GM12878 (cell line): ENCODE results near the gene VCL. TPM values are rescaled to one million over a fixed set of nuclear protein-coding genes. Genes with fewer than 3 reads are reported as not detected.

Experiments used
- ATAC-seq: fragments of 200-7000 bp; cut with Tn5 transposase; 3 replicates; pipeline ENCODE4 v1.9.1; 2020; ENCODE audit warnings: mild to moderate bottlenecking, moderate library complexity
- BruUV-seq: library from RNA; stranded (reverse); fragments of 400-500 nt; replicated peaks from 2 replicates; lab custom pipeline; 2021; lab: Mats Ljungman, UMichigan
- CTCF ChIA-PET: fragments of 300-600 bp; sonication (Branson Sonifier 250); formaldehyde crosslinking; extraction: SDS; loops from one replicate; lab custom pipeline; 2021; ENCODE audit warnings: inconsistent platforms; lab: Yijun Ruan, JAX
- POLR2A ChIA-PET: fragments of 350-600 bp; formaldehyde crosslinking; extraction: SDS; loops from one replicate; lab custom pipeline; 2021; ENCODE audit warnings: inconsistent platforms; lab: Charles Lee
- RAD21 ChIA-PET: fragments of 300-600 bp; sonication (Branson Sonifier 250); formaldehyde crosslinking; loops from one replicate; lab custom pipeline; 2023; ENCODE audit warnings: antibody characterized with exemption; ENCODE audit not compliant: unreplicated experiment; lab: Charles Lee
- SMC1A ChIA-PET: fragments of 300-600 bp; sonication (Branson Sonifier 250); formaldehyde crosslinking; loops from one replicate; lab custom pipeline; 2023; ENCODE audit not compliant: unreplicated experiment, uncharacterized antibody; lab: Charles Lee
- DNase-seq: peaks from one replicate; pipeline ENCODE4 v3.0.0-alpha.2; 2011; ENCODE audit warnings: low read depth, low spot score
- FAIRE-seq: peaks from 3 replicates; lab custom pipeline; 2011; peaks lifted over from hg19 to GRCh38; lab: Jason Lieb, UNC
- H2AFZ ChIP-seq: 2 replicates; pipeline ENCODE4 v1.6.0; 2011; ENCODE audit warnings: low read depth, low read length, control low read depth; ENCODE audit not compliant: control insufficient read depth
- H3K27ac ChIP-seq: 2 replicates; pipeline ENCODE4 v1.5.1; 2011; ENCODE audit warnings: control low read depth; ENCODE audit not compliant: control insufficient read depth, insufficient read depth
- H3K27me3 ChIP-seq, 2 experiments: replicated peaks in 1 of 2; 2 replicates each; pipeline versions ENCODE4 v1.6.0 to v1.6.1; 2011; ENCODE audit warnings: low read length in 1 of 2; ENCODE audit not compliant: control insufficient read depth in 2 of 2, insufficient read depth in 2 of 2
- H3K36me3 ChIP-seq, 2 experiments: 2 replicates each; pipeline ENCODE4 v1.5.1; 2011; ENCODE audit warnings: low read length in 1 of 2; ENCODE audit not compliant: control insufficient read depth in 2 of 2, insufficient read depth in 2 of 2
- H3K4me1 ChIP-seq: 2 replicates; pipeline ENCODE4 v1.6.1; 2011; ENCODE audit warnings: mild to moderate bottlenecking, low read length, moderate library complexity, mixed read lengths; ENCODE audit not compliant: control insufficient read depth, insufficient read depth
- H3K4me2 ChIP-seq: 2 replicates; pipeline ENCODE4 v1.6.0; 2011; ENCODE audit warnings: control low read depth; ENCODE audit not compliant: control insufficient read depth, insufficient read depth
- H3K4me3 ChIP-seq: fragments of 200-600 bp; sonication (generic); 2 replicates; pipeline ENCODE4 v1.5.1; 2016
- H3K79me2 ChIP-seq: 2 replicates; pipeline ENCODE4 v1.6.0; 2011; ENCODE audit warnings: low read length; ENCODE audit not compliant: control insufficient read depth, insufficient read depth
- H3K9ac ChIP-seq: 2 replicates; pipeline ENCODE4 v1.8.0; 2011; ENCODE audit warnings: low read length, control low read depth, mixed read lengths; ENCODE audit not compliant: control insufficient read depth, insufficient read depth
- H3K9me3 ChIP-seq: replicated peaks from 3 replicates; pipeline ENCODE4 v1.5.1; 2011; ENCODE audit warnings: mild to moderate bottlenecking, low read length; ENCODE audit not compliant: control insufficient read depth, insufficient read depth
- H4K20me1 ChIP-seq: 2 replicates; pipeline ENCODE4 v1.6.0; 2011; ENCODE audit not compliant: control insufficient read depth, insufficient read depth
- CBX3 ChIP-seq: fragments of 200-600 bp; sonication (generic); IDR thresholded peaks from 2 replicates; pipeline ENCODE4 v1.6.1; 2016; ENCODE audit warnings: low read depth, borderline replicate concordance
- CEBPB ChIP-seq, 2 experiments: fragments of 150-350 bp in 1 of 2; IDR thresholded peaks; 2 replicates each; pipeline ENCODE4 v1.6.1; 2012 to 2014; ENCODE audit warnings: low read depth in 2 of 2, low read length in 2 of 2, borderline replicate concordance in 1 of 2, inconsistent platforms in 1 of 2
- EED ChIP-seq: sonication (generic); IDR thresholded peaks from 2 replicates; pipeline ENCODE4 v1.6.1; 2016; ENCODE audit warnings: antibody characterized with exemption, low read depth
- EP300 ChIP-seq, 2 experiments: fragments of 150-350 bp in 1 of 2; IDR thresholded peaks; 2 replicates each; pipeline ENCODE4 v1.6.1; 2011 to 2012; ENCODE audit warnings: low read depth in 2 of 2, low read length in 2 of 2, borderline replicate concordance in 1 of 2, improper control_type of control experiment in 1 of 2, inconsistent platforms in 1 of 2; ENCODE audit not compliant: control insufficient read depth in 1 of 2
- ESRRA ChIP-seq: IDR thresholded peaks from 2 replicates; pipeline ENCODE4 v1.6.1; 2012; ENCODE audit warnings: mild to moderate bottlenecking, low read length, improper control_type of control experiment
- EZH2 ChIP-seq: IDR thresholded peaks from 2 replicates; pipeline ENCODE4 v1.6.1; 2012; ENCODE audit warnings: low read depth, mild to moderate bottlenecking, control low read depth, inconsistent platforms, low read length, borderline replicate concordance; ENCODE audit not compliant: control insufficient read depth
- HCFC1 ChIP-seq: fragments of 150-350 bp; IDR thresholded peaks from 2 replicates; pipeline ENCODE4 v1.6.1; 2014; ENCODE audit warnings: low read length
- KLF5 ChIP-seq: fragments of 450-650 bp; IDR thresholded peaks from 2 replicates; pipeline ENCODE4 v1.6.1; 2014; ENCODE audit warnings: mild to moderate bottlenecking; ENCODE audit not compliant: partially characterized antibody
- MEF2A ChIP-seq: IDR thresholded peaks from 2 replicates; pipeline ENCODE4 v1.6.1; 2011; ENCODE audit warnings: low read depth, mild to moderate bottlenecking, low read length, moderate library complexity; ENCODE audit not compliant: insufficient read depth
- NFIC ChIP-seq: IDR thresholded peaks from 2 replicates; pipeline ENCODE4 v1.6.1; 2012; ENCODE audit warnings: low read depth, mild to moderate bottlenecking, inconsistent platforms, low read length, moderate library complexity
- NR2C2 ChIP-seq: IDR thresholded peaks from 2 replicates; pipeline ENCODE4 v1.6.1; 2011; ENCODE audit warnings: borderline replicate concordance, low read depth; ENCODE audit not compliant: control insufficient read depth, insufficient read length
- SIX5 ChIP-seq: IDR thresholded peaks from 2 replicates; pipeline ENCODE4 v1.6.1; 2011; ENCODE audit warnings: mild to moderate bottlenecking, low read depth, low read length, moderate library complexity; ENCODE audit not compliant: severe bottlenecking
- SMAD5 ChIP-seq: IDR thresholded peaks from 2 replicates; pipeline ENCODE4 v1.6.1; 2016; ENCODE audit warnings: antibody characterized with exemption, low read depth
- ZNF207 ChIP-seq: fragments of 450-650 bp; IDR thresholded peaks from 2 replicates; pipeline ENCODE4 v1.6.1; 2014; ENCODE audit warnings: antibody characterized with exemption, mild to moderate bottlenecking, borderline replicate concordance
- WGBS: methylation state at CpG from one replicate; pipeline ENCODE4 v1.1.6; 2016; ENCODE audit warnings: low lambda C conversion rate; ENCODE audit not compliant: insufficient replicate concordance, insufficient coverage; ENCODE audit errors: missing lambda C conversion rate; 5-methylcytosine and 5-hydroxymethylcytosine counted together
- in situ Hi-C: fragments of 300-500 bp; cut with MboI; formaldehyde crosslinking; loops from 9 replicates; pipeline ENCODE4 v1.14.3; 2018; ENCODE audit warnings: mixed read lengths
- intact Hi-C: fragments of 100-400 bp; cut with micrococcal nuclease; formaldehyde crosslinking; loops from one replicate; pipeline ENCODE4 v1.14.2; 2022; ENCODE audit not compliant: unreplicated experiment
- polyA plus RNA-seq, 11 experiments: library from polyadenylated mRNA; depleted of rRNA in 4 of 11; unstranded in 6 of 11; stranded (reverse) in 5 of 11; fragments of >200 nt; fragmentation: Nextera tagmentation in 4 of 11; fragmentation: Illumina TruSeq in 1 of 11; extraction: Ambion mirVana in 4 of 11; extraction: Trizol in 1 of 11; gene quantifications; 1 replicate in 1 of 11; 2 replicates in 10 of 11; pipeline versions ENCODE4 v1.2.1 to v1.2.3, GENCODE V29; 2011 to 2016; ENCODE audit warnings: inconsistent platforms in 2 of 11, missing spikeins in 2 of 11, low read depth in 1 of 11
- total RNA-seq, 4 experiments: library from RNA; depleted of rRNA in 3 of 4; stranded (reverse); fragments of >200 nt in 3 of 4; fragmentation: Illumina TruSeq in 1 of 4; extraction: Trizol in 1 of 4; gene quantifications; 2 replicates each; pipeline versions ENCODE4 v1.2.1 to v1.2.3, GENCODE V29; 2013 to 2021
- TF ChIP-seq, protein P1 (sequence below): fragments of 450-650 bp; IDR thresholded peaks from 2 replicates; pipeline ENCODE4 v1.6.1; 2016; ENCODE audit warnings: mild to moderate bottlenecking
- TF ChIP-seq, protein P2 (sequence below): IDR thresholded peaks from 2 replicates; pipeline ENCODE4 v1.6.1; 2012; ENCODE audit warnings: low read length, inconsistent platforms
- TF ChIP-seq, protein P3 (sequence below): fragments of 150-350 bp; IDR thresholded peaks from 2 replicates; pipeline ENCODE4 v1.6.1; 2014; ENCODE audit warnings: mild to moderate bottlenecking, low read depth, low read length
- TF ChIP-seq, protein P4 (sequence below): IDR thresholded peaks from 2 replicates; pipeline ENCODE4 v1.6.1; 2011; ENCODE audit warnings: low read depth, mild to moderate bottlenecking, low read length, moderate library complexity, borderline replicate concordance; ENCODE audit errors: extremely low read depth

VCL gene
- total and polyA plus RNA-seq, 10 of the 15 experiments (the other 5 are each of a cell fraction or from before 2014, with no cell fraction given), result 6.7 to 54.6 (median 24.3) TPM

DNA sequence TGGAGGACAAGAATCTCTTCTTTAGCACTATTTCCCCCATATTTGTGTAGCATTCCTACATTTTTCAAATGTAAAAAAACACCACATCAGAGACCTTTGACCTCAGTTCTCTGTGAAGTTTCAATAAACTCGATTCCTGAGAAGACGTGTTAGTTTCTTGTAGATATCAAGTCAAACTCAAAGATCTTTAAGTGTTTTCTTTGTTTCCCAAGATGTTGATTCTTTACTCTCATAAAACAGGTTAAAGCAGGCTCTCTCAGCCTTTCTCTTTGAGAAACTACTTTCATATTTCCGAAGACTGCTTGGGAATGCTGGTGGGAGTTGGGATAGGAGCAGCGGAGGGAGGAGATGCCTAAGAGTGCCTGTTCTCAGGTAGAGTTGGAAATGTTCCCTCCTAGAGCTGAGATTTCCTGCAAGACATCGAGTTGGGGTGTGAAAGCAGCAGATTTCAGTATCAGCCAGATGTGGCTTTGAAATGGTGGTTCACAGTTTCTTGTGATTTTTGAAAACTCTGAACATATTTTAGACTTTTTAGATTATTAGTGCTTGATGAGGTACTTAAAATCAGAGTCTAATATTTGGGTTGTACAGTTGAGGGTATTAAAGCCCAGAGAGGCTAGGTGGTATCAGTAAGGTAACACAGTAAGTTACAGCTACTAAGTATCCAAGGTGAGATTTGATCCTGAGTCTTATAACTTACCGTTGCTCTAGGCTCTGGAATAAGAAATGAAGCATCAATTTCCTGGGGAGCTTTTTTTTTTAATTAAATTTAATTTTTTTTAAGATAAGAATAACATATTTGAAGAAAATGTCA lies 167.0 kb downstream of the VCL start:
- Histone ChIP-seq H3K79me2 (peaks cover 59% of the 10 kb centered on the region), H3K4me1 (peaks cover 53% of the 10 kb centered on the region), H3K36me3 (no peaks in the 10 kb centered on the region), H3K9me3 (no peaks in the 10 kb centered on the region), H3K27ac (peak overlapping the region; percentile 66), H3K9ac (peak overlapping the region; percentile 36), H3K27me3 (no peaks in the 10 kb centered on the region), H4K20me1 (no peaks in the 10 kb centered on the region), H3K4me2 (peak overlapping the region; percentile 83), H2AFZ (peak overlapping the region; percentile 31), H3K4me3 (peak overlapping the region; percentile 54; the same call in 1 of the 2 replicates)
- DNase-seq (no peak), ATAC-seq (peak; percentile 19), FAIRE-seq (no peak)
- intact Hi-C loops (no loop called here), in situ Hi-C loops (no loop called here)
- ChIA-PET POLR2A (interaction anchor here (0.8 to 4.8 kb wide), 6 partner anchors 8 to 16 kb away, joined by 3 to 44 read pairs (median 9); partner anchors contain the start of genes ADK and AP3M1), RAD21 (interaction anchor here (0.6 to 6.6 kb wide), 7 partner anchors 9 to 279 kb away, joined by 3 to 58 read pairs (median 12); partner anchors contain the start of genes ADK and AP3M1), CTCF (interaction anchor here (0.9 to 5.3 kb wide), 5 partner anchors 9 to 84 kb away, joined by 3 to 51 read pairs (median 4); partner anchors contain the start of genes ADK and AP3M1), SMC1A (interaction anchor here (0.6 to 5.8 kb wide), 10 partner anchors 10 to 70 kb away, joined by 3 to 78 read pairs (median 3); partner anchors contain the start of genes ADK and AP3M1)
- 5% methylated on average over 6 of the region's 6 CpGs for whole genome bisulfite sequencing
- BruUV-seq, result no TSS peak
- TF ChIP-seq ESRRA (no peak), NR2C2 (no peak), KLF5 (no peak), CBX3 (no peak), EZH2 (no peak), MEF2A (no peak), HCFC1 (no peak), SIX5 (no peak), CEBPB (IDR thresholded peaks at IDR 0.05; ENCODE audit: borderline replicate concordance in 1 of 2, low read depth in 2 of 2, low read length in 2 of 2) (no peak), EP300 (IDR thresholded peaks at IDR 0.05; ENCODE audit: borderline replicate concordance in 1 of 2, control insufficient read depth in 1 of 2, low read depth in 2 of 2, low read length in 2 of 2) (no peak), ZNF207 (no peak), NFIC (no peak), SMAD5 (no peak), EED (peak; percentile 55; the same call in 1 of the 2 replicates)
- TF ChIP-seq, protein P1, sequence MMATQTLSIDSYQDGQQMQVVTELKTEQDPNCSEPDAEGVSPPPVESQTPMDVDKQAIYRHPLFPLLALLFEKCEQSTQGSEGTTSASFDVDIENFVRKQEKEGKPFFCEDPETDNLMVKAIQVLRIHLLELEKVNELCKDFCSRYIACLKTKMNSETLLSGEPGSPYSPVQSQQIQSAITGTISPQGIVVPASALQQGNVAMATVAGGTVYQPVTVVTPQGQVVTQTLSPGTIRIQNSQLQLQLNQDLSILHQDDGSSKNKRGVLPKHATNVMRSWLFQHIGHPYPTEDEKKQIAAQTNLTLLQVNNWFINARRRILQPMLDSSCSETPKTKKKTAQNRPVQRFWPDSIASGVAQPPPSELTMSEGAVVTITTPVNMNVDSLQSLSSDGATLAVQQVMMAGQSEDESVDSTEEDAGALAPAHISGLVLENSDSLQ, result no peak
- TF ChIP-seq, protein P2, sequence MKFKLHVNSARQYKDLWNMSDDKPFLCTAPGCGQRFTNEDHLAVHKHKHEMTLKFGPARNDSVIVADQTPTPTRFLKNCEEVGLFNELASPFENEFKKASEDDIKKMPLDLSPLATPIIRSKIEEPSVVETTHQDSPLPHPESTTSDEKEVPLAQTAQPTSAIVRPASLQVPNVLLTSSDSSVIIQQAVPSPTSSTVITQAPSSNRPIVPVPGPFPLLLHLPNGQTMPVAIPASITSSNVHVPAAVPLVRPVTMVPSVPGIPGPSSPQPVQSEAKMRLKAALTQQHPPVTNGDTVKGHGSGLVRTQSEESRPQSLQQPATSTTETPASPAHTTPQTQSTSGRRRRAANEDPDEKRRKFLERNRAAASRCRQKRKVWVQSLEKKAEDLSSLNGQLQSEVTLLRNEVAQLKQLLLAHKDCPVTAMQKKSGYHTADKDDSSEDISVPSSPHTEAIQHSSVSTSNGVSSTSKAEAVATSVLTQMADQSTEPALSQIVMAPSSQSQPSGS, result 0 out of 2 replicates have a peak, but pooled peaks have one; percentile 6
- TF ChIP-seq, protein P3, sequence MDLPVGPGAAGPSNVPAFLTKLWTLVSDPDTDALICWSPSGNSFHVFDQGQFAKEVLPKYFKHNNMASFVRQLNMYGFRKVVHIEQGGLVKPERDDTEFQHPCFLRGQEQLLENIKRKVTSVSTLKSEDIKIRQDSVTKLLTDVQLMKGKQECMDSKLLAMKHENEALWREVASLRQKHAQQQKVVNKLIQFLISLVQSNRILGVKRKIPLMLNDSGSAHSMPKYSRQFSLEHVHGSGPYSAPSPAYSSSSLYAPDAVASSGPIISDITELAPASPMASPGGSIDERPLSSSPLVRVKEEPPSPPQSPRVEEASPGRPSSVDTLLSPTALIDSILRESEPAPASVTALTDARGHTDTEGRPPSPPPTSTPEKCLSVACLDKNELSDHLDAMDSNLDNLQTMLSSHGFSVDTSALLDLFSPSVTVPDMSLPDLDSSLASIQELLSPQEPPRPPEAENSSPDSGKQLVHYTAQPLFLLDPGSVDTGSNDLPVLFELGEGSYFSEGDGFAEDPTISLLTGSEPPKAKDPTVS, result no peak
- TF ChIP-seq, protein P4, sequence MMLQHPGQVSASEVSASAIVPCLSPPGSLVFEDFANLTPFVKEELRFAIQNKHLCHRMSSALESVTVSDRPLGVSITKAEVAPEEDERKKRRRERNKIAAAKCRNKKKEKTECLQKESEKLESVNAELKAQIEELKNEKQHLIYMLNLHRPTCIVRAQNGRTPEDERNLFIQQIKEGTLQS, result no peak
